ENCODE results near the gene MTERF1. TPM values are rescaled to one million over a fixed set of nuclear protein-coding genes. Genes with fewer than 3 reads are reported as not detected.

MTERF1 gene
- total and polyA plus RNA-seq, 9 of the 15 experiments (the other 6 are each of a cell fraction or from before 2014, with no cell fraction given) = 15.7 to 49.2 (median 29.1) TPM

DNA sequence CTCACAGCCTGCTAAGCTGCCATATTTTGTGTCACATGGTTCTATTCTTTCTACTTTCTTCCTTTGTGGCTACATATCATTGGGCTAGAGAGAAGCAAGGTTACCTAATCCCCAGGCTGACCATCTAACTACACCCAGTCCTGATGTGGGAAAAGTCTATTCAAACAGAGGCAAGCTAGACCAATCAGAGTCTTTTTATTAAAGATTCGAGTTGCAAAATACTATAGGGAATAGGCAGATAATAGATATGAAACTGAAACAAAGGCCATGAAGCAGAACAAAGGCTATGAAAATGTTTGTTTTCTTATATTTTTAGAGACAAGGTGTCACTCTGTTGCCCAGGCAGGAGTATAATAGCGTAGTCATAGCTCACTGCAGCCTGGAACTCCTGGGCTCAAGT, 36.7 kb downstream of the MTERF1 start:
- intact Hi-C loops (cut with micrococcal nuclease) = no loop called here
- TF ChIP-seq, protein P1, sequence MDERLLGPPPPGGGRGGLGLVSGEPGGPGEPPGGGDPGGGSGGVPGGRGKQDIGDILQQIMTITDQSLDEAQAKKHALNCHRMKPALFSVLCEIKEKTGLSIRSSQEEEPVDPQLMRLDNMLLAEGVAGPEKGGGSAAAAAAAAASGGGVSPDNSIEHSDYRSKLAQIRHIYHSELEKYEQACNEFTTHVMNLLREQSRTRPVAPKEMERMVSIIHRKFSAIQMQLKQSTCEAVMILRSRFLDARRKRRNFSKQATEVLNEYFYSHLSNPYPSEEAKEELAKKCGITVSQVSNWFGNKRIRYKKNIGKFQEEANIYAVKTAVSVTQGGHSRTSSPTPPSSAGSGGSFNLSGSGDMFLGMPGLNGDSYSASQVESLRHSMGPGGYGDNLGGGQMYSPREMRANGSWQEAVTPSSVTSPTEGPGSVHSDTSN (CRISPR knock-in tag; IDR thresholded peaks at IDR 0.05; ENCODE audit: low read depth) = peak; percentile 9; the same call in 1 of the 2 replicates
- TF ChIP-seq, protein P1 (tag; conservative IDR thresholded peaks at IDR 0.05; ENCODE audit: low read depth) = no peak
- TF ChIP-seq, protein P2, sequence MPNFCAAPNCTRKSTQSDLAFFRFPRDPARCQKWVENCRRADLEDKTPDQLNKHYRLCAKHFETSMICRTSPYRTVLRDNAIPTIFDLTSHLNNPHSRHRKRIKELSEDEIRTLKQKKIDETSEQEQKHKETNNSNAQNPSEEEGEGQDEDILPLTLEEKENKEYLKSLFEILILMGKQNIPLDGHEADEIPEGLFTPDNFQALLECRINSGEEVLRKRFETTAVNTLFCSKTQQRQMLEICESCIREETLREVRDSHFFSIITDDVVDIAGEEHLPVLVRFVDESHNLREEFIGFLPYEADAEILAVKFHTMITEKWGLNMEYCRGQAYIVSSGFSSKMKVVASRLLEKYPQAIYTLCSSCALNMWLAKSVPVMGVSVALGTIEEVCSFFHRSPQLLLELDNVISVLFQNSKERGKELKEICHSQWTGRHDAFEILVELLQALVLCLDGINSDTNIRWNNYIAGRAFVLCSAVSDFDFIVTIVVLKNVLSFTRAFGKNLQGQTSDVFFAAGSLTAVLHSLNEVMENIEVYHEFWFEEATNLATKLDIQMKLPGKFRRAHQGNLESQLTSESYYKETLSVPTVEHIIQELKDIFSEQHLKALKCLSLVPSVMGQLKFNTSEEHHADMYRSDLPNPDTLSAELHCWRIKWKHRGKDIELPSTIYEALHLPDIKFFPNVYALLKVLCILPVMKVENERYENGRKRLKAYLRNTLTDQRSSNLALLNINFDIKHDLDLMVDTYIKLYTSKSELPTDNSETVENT (CRISPR knock-in tag; IDR thresholded peaks at IDR 0.05) = no peak
- CTCF ChIA-PET (ENCODE audit: low intra/inter-chr PET ratio) = no interaction called here
- Histone ChIP-seq H4K20me1 (replicated peaks; ENCODE audit: control insufficient read depth, insufficient read depth, low read length) (no peaks in the 10 kb centered on the region), H3K4me3 (no peak overlapping the region), H2AFZ (ENCODE audit: low read depth, low read length) (no peak overlapping the region), H3K4me1 (replicated peaks in 1 of 2; ENCODE audit: control insufficient read depth in 2 of 2, insufficient read depth in 2 of 2, low read length in 2 of 2) (no peaks in the 10 kb centered on the region), H3K79me2 (ENCODE audit: control insufficient read depth, insufficient read depth, low read length) (no peaks in the 10 kb centered on the region), H3K36me3 (ENCODE audit: control insufficient read depth, insufficient read depth, low read length) (no peaks in the 10 kb centered on the region), H3K4me2 (ENCODE audit: insufficient read depth, low read length) (no peak overlapping the region), H3K27me3 (ENCODE audit: control insufficient read depth in 2 of 2, insufficient read depth in 2 of 2, low read length in 2 of 2) (no peaks in the 10 kb centered on the region), H3K9me3 (replicated peaks; ENCODE audit: control insufficient read depth, insufficient read depth, low read depth, low read length) (no peaks in the 10 kb centered on the region), H3K27ac (ENCODE audit: extremely low read depth, low read depth, low read length) (no peak overlapping the region), H3K9ac (ENCODE audit: insufficient read depth in 1 of 2, low read depth in 2 of 2, low read length in 2 of 2) (no peak overlapping the region), H3K9me1 (ENCODE audit: control insufficient read depth, insufficient read depth, low read length) (no peaks in the 10 kb centered on the region)
- DNase-seq (ENCODE audit: extremely low read depth in 1 of 4, low spot score in 3 of 4) (no peak), ATAC-seq (no peak), FAIRE-seq (no peak)
- POLR2A ChIA-PET = interaction anchor here (1.0 kb wide), 1 partner anchor 9 kb away, joined by 3 read pairs; no protein-coding TSS in a partner anchor
- WGBS (ENCODE audit: insufficient coverage, low coverage, missing lambda C conversion rate) = 0% methylated on average over 2 of the region's 2 CpGs
- BruUV-seq (replicated peaks) = no TSS peak
- in situ Hi-C loops (cut with MboI) = no loop called here

Measured in K562 (cell line).